WTC11 (cell line): Measurements from ENCODE around the gene OTUD3.

Experiments
- ZBTB21 ChIP-seq: sonication (generic); formaldehyde crosslinking; IDR thresholded peaks from 2 replicates; pipeline ENCODE4 v1.8.1; 2023; ENCODE audit warnings: mild to moderate bottlenecking, missing genetic modification reagents, borderline replicate concordance
- TF ChIP-seq, protein P1 (sequence below): fragments of 200-600 bp; IDR thresholded peaks from 2 replicates; pipeline ENCODE4 v1.8.0; 2022; ENCODE audit warnings: antibody characterized with exemption

DNA sequence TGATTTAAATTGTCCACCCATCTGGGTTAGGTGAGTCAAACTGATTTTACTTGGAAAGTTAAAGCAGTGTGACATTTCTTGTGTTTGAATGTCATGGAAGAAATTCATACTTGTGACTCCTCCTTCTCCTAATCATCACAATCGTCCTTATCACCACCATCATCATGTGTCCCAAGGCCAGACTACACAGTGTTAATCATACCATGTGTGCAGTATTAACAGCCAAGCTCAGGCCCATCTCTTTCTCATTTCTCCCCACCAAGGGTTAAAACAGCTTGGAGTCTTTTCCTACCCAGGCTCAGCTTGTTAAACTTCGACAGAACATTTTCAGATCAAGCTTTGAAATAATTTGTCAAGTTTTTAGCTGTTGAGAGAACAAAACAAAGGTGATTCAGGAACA, 63.7 kb downstream of the OTUD3 start:
- TF ChIP-seq, protein P1, sequence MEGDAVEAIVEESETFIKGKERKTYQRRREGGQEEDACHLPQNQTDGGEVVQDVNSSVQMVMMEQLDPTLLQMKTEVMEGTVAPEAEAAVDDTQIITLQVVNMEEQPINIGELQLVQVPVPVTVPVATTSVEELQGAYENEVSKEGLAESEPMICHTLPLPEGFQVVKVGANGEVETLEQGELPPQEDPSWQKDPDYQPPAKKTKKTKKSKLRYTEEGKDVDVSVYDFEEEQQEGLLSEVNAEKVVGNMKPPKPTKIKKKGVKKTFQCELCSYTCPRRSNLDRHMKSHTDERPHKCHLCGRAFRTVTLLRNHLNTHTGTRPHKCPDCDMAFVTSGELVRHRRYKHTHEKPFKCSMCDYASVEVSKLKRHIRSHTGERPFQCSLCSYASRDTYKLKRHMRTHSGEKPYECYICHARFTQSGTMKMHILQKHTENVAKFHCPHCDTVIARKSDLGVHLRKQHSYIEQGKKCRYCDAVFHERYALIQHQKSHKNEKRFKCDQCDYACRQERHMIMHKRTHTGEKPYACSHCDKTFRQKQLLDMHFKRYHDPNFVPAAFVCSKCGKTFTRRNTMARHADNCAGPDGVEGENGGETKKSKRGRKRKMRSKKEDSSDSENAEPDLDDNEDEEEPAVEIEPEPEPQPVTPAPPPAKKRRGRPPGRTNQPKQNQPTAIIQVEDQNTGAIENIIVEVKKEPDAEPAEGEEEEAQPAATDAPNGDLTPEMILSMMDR: no peak
- TF ChIP-seq ZBTB21: no peak
